Smooth muscle cell (in vitro differentiated cells): ENCODE measurements around the gene TSHR. TPM values are rescaled to one million over a fixed set of nuclear protein-coding genes. Genes with fewer than 3 reads are reported as not detected.

Experiments
- DNase-seq: peaks from one replicate; lab custom pipeline; 2025; ENCODE audit not compliant: unreplicated experiment; lab: John Stamatoyannopoulos, UW
- H2AFZ ChIP-seq: fragments of 200-600 bp; sonication (generic); 2 replicates; pipeline ENCODE4 v1.6.0; 2016; ENCODE audit warnings: antibody characterized with exemption, low read depth, mild to moderate bottlenecking
- H3F3A ChIP-seq: fragments of 200-600 bp; sonication (generic); 2 replicates; pipeline ENCODE4 v1.6.0; 2017; ENCODE audit warnings: antibody characterized with exemption, low read depth
- H3K27ac ChIP-seq: fragments of 200-600 bp; sonication (generic); 2 replicates; pipeline ENCODE4 v1.5.1; 2016; ENCODE audit warnings: low read depth, mild to moderate bottlenecking
- H3K27me3 ChIP-seq: fragments of 200-600 bp; sonication (generic); 2 replicates; pipeline ENCODE4 v1.6.1; 2016; ENCODE audit warnings: low read depth, mild to moderate bottlenecking
- H3K36me3 ChIP-seq: fragments of 200-600 bp; sonication (generic); 2 replicates; pipeline ENCODE4 v1.5.1; 2016; ENCODE audit warnings: low read depth
- H3K4me1 ChIP-seq: fragments of 200-600 bp; sonication (generic); 2 replicates; pipeline ENCODE4 v1.5.1; 2016; ENCODE audit warnings: low read depth
- H3K4me2 ChIP-seq: fragments of 200-600 bp; sonication (generic); 2 replicates; pipeline ENCODE4 v1.6.0; 2016; ENCODE audit warnings: mild to moderate bottlenecking
- H3K4me3 ChIP-seq: fragments of 200-600 bp; sonication (generic); 2 replicates; pipeline ENCODE4 v1.5.1; 2016; ENCODE audit warnings: mild to moderate bottlenecking
- H3K79me2 ChIP-seq: fragments of 200-600 bp; sonication (generic); 2 replicates; pipeline ENCODE4 v1.6.0; 2016; ENCODE audit warnings: low read depth, mild to moderate bottlenecking
- H3K9ac ChIP-seq: fragments of 200-600 bp; sonication (generic); 2 replicates; pipeline ENCODE4 v1.6.0; 2016; ENCODE audit warnings: low read depth
- H3K9me3 ChIP-seq: fragments of 200-600 bp; sonication (generic); replicated peaks from 2 replicates; pipeline ENCODE4 v1.5.1; 2016; ENCODE audit warnings: low read depth
- H4K20me1 ChIP-seq: fragments of 200-600 bp; sonication (generic); 2 replicates; pipeline ENCODE4 v1.6.0; 2016; ENCODE audit warnings: low read depth
- CTCF ChIP-seq: fragments of 200-600 bp; sonication (generic); IDR thresholded peaks from 2 replicates; pipeline ENCODE4 v1.5.1; 2017; ENCODE audit warnings: borderline replicate concordance, mild to moderate bottlenecking, antibody characterized with exemption; ENCODE audit not compliant: insufficient read depth, poor library complexity, severe bottlenecking
- WGBS: methylation state at CpG from one replicate; pipeline ENCODE4 v1.1.7; 2016; ENCODE audit warnings: low lambda C conversion rate; 5-methylcytosine and 5-hydroxymethylcytosine counted together
- polyA plus RNA-seq: library from polyadenylated mRNA; unstranded; fragments of >200 nt; fragmentation: Nextera tagmentation; extraction: Ambion mirVana; gene quantifications from 2 replicates; pipeline ENCODE4 v1.2.1, GENCODE V29; 2016
- total RNA-seq: library from RNA; depleted of rRNA; stranded (reverse); fragments of >200 nt; gene quantifications from 2 replicates; pipeline ENCODE4 v1.2.3, GENCODE V29; 2014

Gene TSHR
- total and polyA plus RNA-seq, 2 experiments from 2014 or later = not detected

GRCh38 chr14:81137316-81137715 is 181.9 kb downstream of the TSHR start:
- 42% methylated on average over 2 of the region's 2 CpGs for WGBS
- no peaks in the 10 kb centered on the region for H3K36me3 ChIP-seq
- H3K27ac ChIP-seq = peak overlapping the region; percentile 77
- no peaks in the 10 kb centered on the region for H3K4me1 ChIP-seq
- TF ChIP-seq CTCF = no peak
- no peaks in the 10 kb centered on the region for H3F3A ChIP-seq
- H3K9me3 ChIP-seq = no peaks in the 10 kb centered on the region
- no peaks in the 10 kb centered on the region for H3K79me2 ChIP-seq
- H3K9ac ChIP-seq = peak overlapping the region; percentile 46
- H3K4me3 ChIP-seq = no peak overlapping the region
- H2AFZ ChIP-seq = peak overlapping the region; percentile 44
- H3K4me2 ChIP-seq = peak overlapping the region; percentile 45
- no peaks in the 10 kb centered on the region for H4K20me1 ChIP-seq
- DNase-seq = no peak
- H3K27me3 ChIP-seq = no peaks in the 10 kb centered on the region

GRCh38 chr14:81138429-81138828 is 183.0 kb downstream of the TSHR start:
- no peak overlapping the region for H3K9ac ChIP-seq
- no peak overlapping the region for H3K27ac ChIP-seq
- no peaks in the 10 kb centered on the region for H4K20me1 ChIP-seq
- DNase-seq = no peak
- TF ChIP-seq CTCF = no peak
- 96% methylated on average over 6 of the region's 6 CpGs for WGBS
- no peaks in the 10 kb centered on the region for H3K4me1 ChIP-seq
- no peak overlapping the region for H2AFZ ChIP-seq
- H3K79me2 ChIP-seq = no peaks in the 10 kb centered on the region
- no peaks in the 10 kb centered on the region for H3K27me3 ChIP-seq
- no peak overlapping the region for H3K4me3 ChIP-seq
- no peaks in the 10 kb centered on the region for H3F3A ChIP-seq
- no peaks in the 10 kb centered on the region for H3K9me3 ChIP-seq
- no peak overlapping the region for H3K4me2 ChIP-seq
- H3K36me3 ChIP-seq = no peaks in the 10 kb centered on the region

- Histone ChIP-seq H3K4me2 (no peak overlapping the region), H3F3A (no peaks in the 10 kb centered on the region), H4K20me1 (no peaks in the 10 kb centered on the region), H3K27me3 (no peaks in the 10 kb centered on the region), H3K27ac (no peak overlapping the region), H3K9ac (no peak overlapping the region), H3K4me1 (no peaks in the 10 kb centered on the region), H3K36me3 (no peaks in the 10 kb centered on the region), H3K9me3 (no peaks in the 10 kb centered on the region), H3K79me2 (no peaks in the 10 kb centered on the region), H3K4me3 (no peak overlapping the region), H2AFZ (no peak overlapping the region)
- WGBS = 77% methylated on average over 2 of the region's 2 CpGs
- TF ChIP-seq CTCF = no peak
- no peak for DNase-seq
Observed at GRCh38 chr14:81141426-81141825, 186.0 kb downstream of the TSHR start.

- Histone ChIP-seq H3K9ac (no peak overlapping the region), H3K27me3 (no peaks in the 10 kb centered on the region), H3K36me3 (no peaks in the 10 kb centered on the region), H3K4me1 (no peaks in the 10 kb centered on the region), H2AFZ (no peak overlapping the region), H3K9me3 (no peaks in the 10 kb centered on the region), H3K79me2 (no peaks in the 10 kb centered on the region), H4K20me1 (no peaks in the 10 kb centered on the region), H3K4me2 (no peak overlapping the region), H3F3A (no peaks in the 10 kb centered on the region), H3K4me3 (no peak overlapping the region), H3K27ac (no peak overlapping the region)
- no peak for TF ChIP-seq CTCF
- WGBS = 92% methylated on average over 8 of the region's 8 CpGs
- no peak for DNase-seq
Observed at GRCh38 chr14:81143793-81144192, 188.4 kb downstream of the TSHR start.
